Colon (tissue), 2 donors: ENCODE measurements around the gene TSHZ1.

Source experiments
- FAIRE-seq: peaks from 2 replicates; lab custom pipeline; 2012; peaks lifted over from hg19 to GRCh38; lab: Jason Lieb, UNC
- donor health status: control.
- donor health status: control.

The TSHZ1 gene

GRCh38 chr18:75276818-75277609 lies 66.4 kb downstream of the TSHZ1 start:
- no peak for FAIRE-seq

DNA sequence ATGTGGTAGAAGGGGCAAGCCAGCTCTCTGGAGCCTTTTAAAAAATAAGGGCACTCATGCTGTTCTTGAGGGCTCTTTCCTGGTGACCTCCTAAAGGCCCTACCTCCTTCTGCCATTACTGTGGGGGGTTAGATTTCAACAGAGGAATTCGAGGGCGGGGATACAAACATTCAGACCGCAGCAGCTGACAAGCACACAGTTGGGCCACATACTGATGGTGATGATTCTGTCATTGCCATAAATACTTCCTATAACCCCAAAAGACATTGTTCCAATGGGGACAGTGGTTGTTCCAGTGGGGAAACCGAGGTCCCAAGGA lies 67.0 kb downstream of the TSHZ1 start:
- no peak for FAIRE-seq

DNA sequence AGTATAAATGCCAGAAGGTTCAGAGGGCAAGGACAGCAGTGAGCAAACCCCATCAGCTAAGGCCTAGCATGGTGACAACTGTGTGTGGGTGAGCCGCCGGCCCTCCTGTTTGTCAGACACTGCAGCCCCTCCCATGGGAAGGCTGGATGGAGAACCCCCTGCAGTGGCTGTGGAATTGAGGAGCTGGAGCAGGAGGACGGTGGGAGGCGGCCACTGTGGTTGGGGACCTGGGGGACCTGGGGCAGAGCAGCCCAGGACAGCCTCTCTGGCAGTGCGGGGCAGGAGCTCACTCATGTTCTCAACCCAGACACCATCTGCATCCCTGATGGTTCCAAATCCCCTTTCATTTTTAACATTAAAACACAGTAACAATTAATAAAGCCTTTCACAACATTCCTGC lies 68.8 kb downstream of the TSHZ1 start:
- FAIRE-seq = no peak

DNA sequence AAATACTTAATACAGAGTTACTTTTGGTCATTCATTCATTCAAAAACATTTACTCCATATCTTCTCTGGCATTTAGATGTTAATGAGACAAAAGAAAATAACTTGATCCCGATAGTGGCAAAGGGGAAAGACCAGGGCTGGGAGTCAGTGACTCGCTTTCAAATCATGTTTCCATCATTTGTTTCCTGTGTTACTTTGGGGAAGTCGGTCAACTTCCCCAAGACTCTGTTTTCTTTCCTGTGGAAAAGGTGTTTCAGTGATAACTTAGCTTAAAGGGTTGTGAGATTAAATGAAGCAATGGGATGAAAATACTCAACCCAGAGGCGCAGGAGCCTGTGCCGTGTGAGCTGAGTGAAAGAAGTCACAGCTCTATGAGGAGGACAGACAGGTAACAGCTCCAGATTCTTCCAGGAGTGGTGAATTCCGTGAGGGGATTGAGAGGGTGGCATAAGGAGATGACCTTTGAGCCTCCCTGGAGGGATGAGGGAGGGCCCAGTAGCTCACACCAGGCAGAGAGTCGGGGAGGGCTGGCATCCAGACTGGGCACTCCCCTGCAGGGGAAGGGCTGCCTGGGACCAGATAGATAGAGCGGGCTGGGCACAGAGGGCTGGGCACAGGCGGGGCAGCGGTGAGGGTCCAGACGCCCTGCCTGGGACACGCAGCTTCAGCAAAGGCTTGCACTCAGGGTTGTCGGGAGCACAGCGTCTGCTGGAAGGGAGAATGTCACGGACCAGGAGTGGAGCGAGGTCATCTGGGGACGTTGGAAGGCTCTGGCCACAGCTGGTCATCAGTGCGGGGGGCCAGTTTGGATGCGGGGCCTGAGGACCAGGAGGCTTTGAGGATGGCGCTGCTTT lies 70.1 kb downstream of the TSHZ1 start:
- FAIRE-seq = no peak

GRCh38 chr18:75282746-75283145 lies 72.1 kb downstream of the TSHZ1 start:
- no peak for FAIRE-seq

DNA sequence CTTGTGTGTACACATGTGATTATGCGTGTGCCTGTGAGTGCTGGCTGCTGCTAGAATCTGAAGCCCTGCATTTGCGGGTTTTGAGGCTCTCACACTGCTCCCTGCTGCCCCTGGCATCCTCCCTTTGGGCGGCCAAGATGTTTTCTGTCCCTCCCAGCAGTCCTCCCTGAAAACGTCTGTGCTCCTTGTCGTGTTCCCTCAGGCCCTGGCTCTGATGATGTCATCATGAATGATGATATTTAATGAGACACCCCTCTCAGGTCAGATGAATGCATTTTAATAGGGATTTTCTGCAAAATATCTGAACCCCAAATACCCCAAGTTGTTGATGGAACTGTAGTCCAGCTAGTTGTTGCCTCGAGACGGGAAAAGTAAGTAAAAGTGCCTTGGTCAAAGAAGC lies 73.1 kb downstream of the TSHZ1 start:
- FAIRE-seq = no peak

- no peak for FAIRE-seq
These were observed 74.0 kb downstream of the TSHZ1 start for GRCh38 chr18:75284566-75284965.

- no peak for FAIRE-seq
These were observed 75.3 kb downstream of the TSHZ1 start for GRCh38 chr18:75285876-75286275.

DNA sequence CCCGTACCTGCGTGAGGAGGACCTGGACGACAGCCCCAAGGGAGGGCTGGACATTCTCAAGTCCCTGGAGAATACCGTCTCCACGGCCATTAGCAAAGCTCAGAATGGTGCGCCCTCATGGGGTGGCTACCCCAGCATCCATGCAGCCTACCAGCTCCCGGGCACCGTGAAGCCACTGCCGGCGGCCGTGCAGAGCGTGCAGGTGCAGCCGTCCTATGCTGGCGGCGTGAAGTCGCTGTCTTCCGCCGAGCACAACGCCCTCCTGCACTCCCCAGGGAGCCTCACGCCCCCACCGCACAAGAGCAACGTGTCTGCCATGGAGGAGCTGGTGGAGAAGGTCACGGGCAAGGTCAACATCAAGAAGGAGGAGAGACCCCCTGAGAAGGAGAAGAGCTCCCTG lies 76.4 kb downstream of the TSHZ1 start:
- FAIRE-seq = no peak

DNA sequence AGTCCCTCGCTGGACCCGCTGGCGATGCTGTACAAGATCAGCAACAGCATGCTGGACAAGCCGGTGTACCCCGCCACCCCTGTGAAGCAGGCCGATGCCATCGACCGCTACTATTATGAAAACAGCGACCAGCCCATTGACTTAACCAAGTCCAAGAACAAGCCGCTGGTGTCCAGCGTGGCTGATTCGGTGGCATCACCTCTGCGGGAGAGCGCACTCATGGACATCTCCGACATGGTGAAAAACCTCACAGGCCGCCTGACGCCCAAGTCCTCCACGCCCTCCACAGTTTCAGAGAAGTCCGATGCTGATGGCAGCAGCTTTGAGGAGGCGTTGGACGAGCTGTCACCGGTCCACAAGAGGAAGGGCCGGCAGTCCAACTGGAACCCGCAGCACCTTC lies 77.1 kb downstream of the TSHZ1 start:
- no peak for FAIRE-seq

- FAIRE-seq = no peak
These were observed 79.2 kb downstream of the TSHZ1 start for GRCh38 chr18:75289761-75290160.

DNA sequence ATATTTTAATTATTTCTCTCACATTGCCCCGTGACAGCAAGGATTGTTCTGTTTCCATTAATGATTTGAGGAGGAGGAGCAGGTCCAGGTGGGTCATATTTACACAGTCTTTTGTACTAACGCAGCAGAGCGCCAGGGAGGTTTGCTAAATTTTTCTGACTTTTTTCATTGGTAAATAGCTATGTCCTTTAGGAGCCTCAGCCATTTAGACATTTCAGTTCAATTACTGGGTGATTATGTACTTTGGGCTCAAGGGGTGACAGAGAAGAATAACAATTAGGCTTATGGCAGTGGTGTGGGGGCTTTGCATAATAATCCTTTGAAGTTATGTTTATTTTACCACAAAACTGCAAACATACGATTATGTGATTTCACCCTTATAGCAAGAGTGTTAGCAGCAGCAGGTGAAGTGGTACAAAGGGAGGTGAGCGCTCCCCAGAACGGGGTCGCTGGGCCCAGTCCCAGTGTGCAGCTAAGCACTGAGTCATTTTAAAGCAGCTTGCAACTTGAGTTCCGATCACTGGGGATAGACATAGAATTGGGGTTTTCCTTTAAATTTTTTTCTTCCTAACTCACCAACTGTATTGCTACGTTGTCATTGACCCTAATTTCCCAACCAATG lies 80.3 kb downstream of the TSHZ1 start:
- no peak for FAIRE-seq

- FAIRE-seq = no peak
These were observed 80.9 kb downstream of the TSHZ1 start for GRCh38 chr18:75291460-75291859.

GRCh38 chr18:75293591-75293990 lies 83.0 kb downstream of the TSHZ1 start:
- FAIRE-seq = no peak

DNA sequence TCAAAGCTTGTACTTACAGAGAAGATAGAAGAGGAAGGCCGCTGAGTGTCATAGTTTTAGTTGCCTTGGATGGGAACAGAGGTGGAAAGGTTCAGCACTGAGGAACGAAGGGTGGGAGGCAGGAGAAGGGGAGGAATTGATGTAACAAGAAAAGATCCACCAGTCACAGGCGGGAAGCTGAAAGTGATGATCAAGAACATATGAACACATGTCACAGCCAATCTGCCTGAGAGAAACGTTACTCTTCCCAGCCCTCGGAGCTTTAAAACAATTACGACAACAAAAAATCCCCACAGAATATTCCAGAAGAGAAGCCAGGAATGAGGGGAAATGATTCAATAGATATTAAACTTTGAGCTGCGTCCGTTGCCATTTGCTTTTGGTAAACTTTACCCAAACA lies 87.1 kb downstream of the TSHZ1 start:
- no peak for FAIRE-seq

GRCh38 chr18:75304678-75305557 lies 94.3 kb downstream of the TSHZ1 start:
- no peak for FAIRE-seq

DNA sequence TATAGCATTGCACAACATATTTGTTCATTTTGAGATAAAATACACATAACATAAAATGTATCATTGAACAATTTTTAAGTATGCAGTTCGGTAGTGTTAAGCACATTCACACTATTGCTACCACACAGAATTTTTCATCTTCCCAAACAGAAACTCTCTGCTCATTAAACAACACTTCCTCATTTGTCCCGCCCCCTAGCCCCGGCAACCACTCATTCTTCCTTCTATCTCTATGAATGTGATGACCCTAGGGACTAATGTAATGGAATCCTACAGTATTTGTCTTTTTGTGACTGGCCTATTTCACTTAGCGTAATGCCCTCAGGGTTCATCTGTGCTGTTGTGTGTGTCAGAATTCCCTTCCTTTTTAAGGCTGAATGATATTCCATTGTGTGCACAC lies 95.4 kb downstream of the TSHZ1 start:
- FAIRE-seq = no peak

GRCh38 chr18:75307530-75307929 lies 96.9 kb downstream of the TSHZ1 start:
- FAIRE-seq = no peak

GRCh38 chr18:75309564-75309963 lies 99.0 kb downstream of the TSHZ1 start:
- no peak for FAIRE-seq

- FAIRE-seq = no peak
These were observed 103.5 kb downstream of the TSHZ1 start for GRCh38 chr18:75314117-75314516.

DNA sequence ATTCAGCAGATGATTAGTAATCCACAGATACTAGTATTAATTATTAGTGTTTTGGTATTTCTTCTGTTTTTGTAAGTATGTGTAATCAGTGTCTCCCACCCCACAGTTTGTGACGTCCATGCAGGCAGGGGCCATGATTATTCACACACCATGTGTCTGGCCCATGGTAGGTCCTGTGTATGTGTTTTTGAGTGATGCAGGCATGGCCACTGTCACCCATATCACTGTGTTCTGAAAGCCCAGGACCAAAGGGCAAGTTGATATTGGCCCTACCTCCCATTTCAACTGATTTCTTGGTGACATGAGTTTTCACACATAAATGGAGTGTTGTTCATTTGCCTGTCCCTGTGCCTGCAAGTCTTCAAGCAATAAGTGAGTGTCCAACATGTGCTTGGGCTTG lies 104.0 kb downstream of the TSHZ1 start:
- no peak for FAIRE-seq

GRCh38 chr18:75316223-75316622 lies 105.6 kb downstream of the TSHZ1 start:
- FAIRE-seq = no peak
